GM18517 (cell line): ENCODE results near the gene CDCA5.

Experiments
- ATAC-seq: cut with Tn5 transposase; IDR thresholded peaks from one replicate; pipeline ENCODE4 v1.9.1; 2021; ENCODE audit warnings: mild to moderate bottlenecking, moderate library complexity; ENCODE audit not compliant: unreplicated experiment

Gene CDCA5

GRCh38 chr11:65077451-65077850 lies 6.4 kb downstream of the CDCA5 start:
- no peak for ATAC-seq

GRCh38 chr11:65072631-65072966 lies 11.2 kb downstream of the CDCA5 start:
- no peak for ATAC-seq

- ATAC-seq: no peak
Observed at GRCh38 chr11:65071907-65072630, 11.8 kb downstream of the CDCA5 start.

GRCh38 chr11:65069217-65069616 lies 14.6 kb downstream of the CDCA5 start:
- ATAC-seq: no peak

GRCh38 chr11:65067446-65067845 lies 16.4 kb downstream of the CDCA5 start:
- no peak for ATAC-seq

GRCh38 chr11:65066805-65067291 lies 17.0 kb downstream of the CDCA5 start:
- ATAC-seq: no peak

- ATAC-seq: no peak
Observed at GRCh38 chr11:65066315-65066714, 17.5 kb downstream of the CDCA5 start.

- no peak for ATAC-seq
Observed at GRCh38 chr11:65065851-65066250, 18.0 kb downstream of the CDCA5 start.

- ATAC-seq: no peak
Observed at GRCh38 chr11:65064847-65065240, 19.0 kb downstream of the CDCA5 start.

GRCh38 chr11:65063532-65063931 lies 20.3 kb downstream of the CDCA5 start:
- no peak for ATAC-seq

GRCh38 chr11:65060913-65061408 lies 22.9 kb downstream of the CDCA5 start:
- no peak for ATAC-seq

GRCh38 chr11:65059959-65060824 lies 23.6 kb downstream of the CDCA5 start:
- ATAC-seq: no peak

- no peak for ATAC-seq
Observed at GRCh38 chr11:65059523-65059922, 24.3 kb downstream of the CDCA5 start.

GRCh38 chr11:65058419-65059054 lies 25.3 kb downstream of the CDCA5 start, which contains the start of gene NAALADL1:
TSS of gene NAALADL1 (minus strand) at chr11:65058553. CDS start at chr11:65058521, 32 bp downstream.
- no peak for ATAC-seq

- ATAC-seq: no peak
Observed at GRCh38 chr11:65058012-65058411, 25.8 kb downstream of the CDCA5 start.

- no peak for ATAC-seq
Observed at GRCh38 chr11:65057526-65057925, 26.3 kb downstream of the CDCA5 start.

GRCh38 chr11:65056999-65057398 lies 26.8 kb downstream of the CDCA5 start:
- no peak for ATAC-seq

GRCh38 chr11:65055538-65055937 lies 28.3 kb downstream of the CDCA5 start:
- peak; percentile 52 for ATAC-seq

- ATAC-seq: no peak
Observed at GRCh38 chr11:65053827-65054508, 29.9 kb downstream of the CDCA5 start.

GRCh38 chr11:65051398-65051858 lies 32.4 kb downstream of the CDCA5 start:
- no peak for ATAC-seq
